Measurements from ENCODE around the gene PTPRH. TPM values are rescaled to one million over a fixed set of nuclear protein-coding genes. Genes with fewer than 3 reads are reported as not detected.

Gene PTPRH
- total RNA-seq, 3 donors from 2014 or later (not counting 1 experiment from before 2014, with no cell fraction given) = 0.45 TPM; not detected in 2

- WGBS (ENCODE audit: insufficient coverage) = 84% methylated on average over 10 of the region's 10 CpGs
Measured at GRCh38 chr19:55248166-55248675, 38.9 kb upstream of the PTPRH start.

GRCh38 chr19:55247621-55248099 lies 38.4 kb upstream of the PTPRH start:
- Histone ChIP-seq H3K4me1 (ENCODE audit: control insufficient read depth, insufficient read depth, low read length) (peaks cover 60% of the 10 kb centered on the region), H3K36me3 (ENCODE audit: control insufficient read depth, insufficient read depth, low read length) (peaks cover 43% of the 10 kb centered on the region), H3K9me3 (ENCODE audit: control insufficient read depth, insufficient read depth, low read length) (no peaks in the 10 kb centered on the region), H3K27me3 (ENCODE audit: control insufficient read depth, insufficient read depth, low read length) (no peaks in the 10 kb centered on the region), H3K4me3 (ENCODE audit: low read length) (no peak overlapping the region), H3K27ac (ENCODE audit: low read length) (no peak overlapping the region)
- Mint-ChIP-seq H3K27me3 (ENCODE audit: low read depth in 2 of 2) (no peaks in the 10 kb centered on the region), H3K36me3 (peaks cover 4% of the 10 kb centered on the region), H3K27ac (peak overlapping the region; percentile 67 to 69), H3K4me1 (peaks cover 32 to 44% of the 10 kb centered on the region in 2 donors), H3K4me3 (no peak overlapping the region), H3K9me3 (no peaks in the 10 kb centered on the region)
- no peak for DNase-seq
- intact Hi-C loops (cut with micrococcal nuclease) = no loop called here
- 58% methylated on average over 8 of the region's 10 CpGs for WGBS (ENCODE audit: insufficient coverage)
- no peak for ATAC-seq
- TF ChIP-seq CTCF (IDR thresholded peaks at IDR 0.05) = no peak

More at GRCh38 chr19:55248166-55248675, 38.9 kb upstream of the PTPRH start:
- no peak for DNase-seq
- peaks cover 40% of the 10 kb centered on the region for H3K36me3 ChIP-seq (ENCODE audit: control insufficient read depth, insufficient read depth, low read length)
- Mint-ChIP-seq H3K4me1 (peaks cover 33 to 46% of the 10 kb centered on the region in 2 donors), H3K36me3 (no peaks in the 10 kb centered on the region), H3K4me3 (no peak overlapping the region), H3K27me3 (ENCODE audit: low read depth in 2 of 2) (no peaks in the 10 kb centered on the region), H3K9me3 (no peaks in the 10 kb centered on the region), H3K27ac (peak overlapping the region; percentile 67 to 69)
- no peaks in the 10 kb centered on the region for H3K9me3 ChIP-seq (ENCODE audit: control insufficient read depth, insufficient read depth, low read length)
- intact Hi-C loops (cut with micrococcal nuclease) = no loop called here
- no peak overlapping the region for H3K4me3 ChIP-seq (ENCODE audit: low read length)
- H3K4me1 ChIP-seq (ENCODE audit: control insufficient read depth, insufficient read depth, low read length) = peaks cover 65% of the 10 kb centered on the region
- no peak for ATAC-seq
- no peaks in the 10 kb centered on the region for H3K27me3 ChIP-seq (ENCODE audit: control insufficient read depth, insufficient read depth, low read length)
- no peak overlapping the region for H3K27ac ChIP-seq (ENCODE audit: low read length)
- TF ChIP-seq CTCF (IDR thresholded peaks at IDR 0.05) = no peak

- Histone ChIP-seq H3K27me3 (ENCODE audit: control insufficient read depth, insufficient read depth, low read length) (no peaks in the 10 kb centered on the region), H3K4me3 (ENCODE audit: low read length) (no peak overlapping the region), H3K36me3 (ENCODE audit: control insufficient read depth, insufficient read depth, low read length) (peaks cover 52% of the 10 kb centered on the region), H3K27ac (ENCODE audit: low read length) (no peak overlapping the region), H3K9me3 (ENCODE audit: control insufficient read depth, insufficient read depth, low read length) (no peaks in the 10 kb centered on the region), H3K4me1 (ENCODE audit: control insufficient read depth, insufficient read depth, low read length) (peaks cover 51% of the 10 kb centered on the region)
- no peaks in the 10 kb centered on the region for H3K27me3 Mint-ChIP-seq (ENCODE audit: low read depth in 2 of 2)
- H3K4me1 Mint-ChIP-seq = peaks cover 30 to 42% of the 10 kb centered on the region in 2 donors
- H3K9me3 Mint-ChIP-seq = no peaks in the 10 kb centered on the region
- H3K36me3 Mint-ChIP-seq = peaks cover 7% of the 10 kb centered on the region
- no peak for TF ChIP-seq CTCF (IDR thresholded peaks at IDR 0.05)
- no peak for DNase-seq
- H3K27ac Mint-ChIP-seq = no peak overlapping the region
- no peak overlapping the region for H3K4me3 Mint-ChIP-seq
- no peak for ATAC-seq
- intact Hi-C loops (cut with micrococcal nuclease) = no loop called here
- 88% methylated on average over 40 of the region's 40 CpGs for WGBS (ENCODE audit: insufficient coverage)
Measured at GRCh38 chr19:55246462-55247451, 37.5 kb upstream of the PTPRH start.
